Skeletal muscle satellite cell (primary cell): ENCODE results near the gene PARVB.

Source experiments
- H3K27me3 ChIP-seq: 2 replicates; pipeline ENCODE4 v1.7.0; 2013; ENCODE audit warnings: low read length; ENCODE audit not compliant: control insufficient read depth, insufficient read depth
- H3K36me3 ChIP-seq: 2 replicates; pipeline ENCODE4 v1.7.0; 2013; ENCODE audit warnings: mild to moderate bottlenecking, control low read depth, low read length; ENCODE audit not compliant: insufficient read depth
- H3K4me1 ChIP-seq: 2 replicates; pipeline ENCODE4 v1.7.0; 2013; ENCODE audit warnings: low read length; ENCODE audit not compliant: control insufficient read depth, insufficient read depth
- H3K4me2 ChIP-seq: 2 replicates; pipeline ENCODE4 v1.7.0; 2013; ENCODE audit warnings: mild to moderate bottlenecking, low read length
- H3K4me3 ChIP-seq: 2 replicates; pipeline ENCODE4 v1.7.0; 2013; ENCODE audit warnings: low read length
- H3K9ac ChIP-seq: 2 replicates; pipeline ENCODE4 v1.7.0; 2013; ENCODE audit warnings: mild to moderate bottlenecking, low read depth, low read length, moderate library complexity
- H3K9me3 ChIP-seq: replicated peaks from 2 replicates; pipeline ENCODE4 v1.7.0; 2013; ENCODE audit warnings: mild to moderate bottlenecking, control low read depth, low read length

Gene PARVB

GRCh38 chr22:44185237-44186120, 161.4 kb downstream of the PARVB start:
- Histone ChIP-seq H3K4me3 (no peak overlapping the region), H3K36me3 (no peaks in the 10 kb centered on the region), H3K4me1 (no peaks in the 10 kb centered on the region), H3K4me2 (no peak overlapping the region), H3K27me3 (peaks cover 35% of the 10 kb centered on the region), H3K9ac (no peak overlapping the region), H3K9me3 (no peaks in the 10 kb centered on the region)

DNA sequence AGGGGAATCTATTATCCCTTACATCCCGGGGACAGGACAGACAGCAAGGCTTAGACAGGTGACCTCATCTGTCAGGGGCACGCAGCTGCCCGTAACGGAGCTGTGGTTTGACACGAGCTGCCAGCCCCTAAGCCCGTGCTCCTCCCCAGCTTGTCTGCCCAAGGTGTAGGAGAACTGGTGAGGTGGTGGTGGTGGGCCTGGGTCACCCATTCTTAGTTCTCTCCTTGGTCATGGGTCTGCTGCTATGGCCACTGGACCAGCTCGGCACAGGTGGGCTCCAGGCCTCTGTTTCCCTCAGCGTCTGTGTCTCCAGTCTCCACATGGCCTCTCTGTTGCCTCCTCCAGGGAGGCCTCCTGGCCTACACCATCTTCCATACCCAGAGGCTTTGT, 162.0 kb downstream of the PARVB start:
- Histone ChIP-seq H3K4me3 (no peak overlapping the region), H3K4me1 (no peaks in the 10 kb centered on the region), H3K9me3 (no peaks in the 10 kb centered on the region), H3K4me2 (no peak overlapping the region), H3K36me3 (no peaks in the 10 kb centered on the region), H3K9ac (no peak overlapping the region), H3K27me3 (peaks cover 30% of the 10 kb centered on the region)

DNA sequence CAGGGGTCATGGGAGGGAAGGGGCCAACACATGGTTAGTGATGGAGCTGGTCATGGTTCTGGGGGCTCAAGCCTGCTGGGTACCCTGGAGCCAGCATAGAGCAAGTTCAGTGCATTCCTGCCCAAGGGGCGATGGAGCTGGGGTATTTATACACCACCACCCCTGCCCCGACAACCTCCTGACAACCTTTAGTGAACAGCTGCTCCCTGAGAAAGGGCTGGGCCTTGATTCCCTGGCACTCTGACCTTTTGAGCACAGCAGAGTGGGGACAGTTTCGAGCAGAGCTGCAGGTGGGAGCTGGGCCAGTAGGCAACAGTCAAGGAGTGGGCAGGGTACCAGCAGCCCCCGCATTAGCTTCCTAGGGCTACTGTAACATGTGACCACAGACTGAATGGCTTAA, 162.6 kb downstream of the PARVB start:
- Histone ChIP-seq H3K4me1 (no peaks in the 10 kb centered on the region), H3K9ac (no peak overlapping the region), H3K4me2 (no peak overlapping the region), H3K36me3 (no peaks in the 10 kb centered on the region), H3K9me3 (no peaks in the 10 kb centered on the region), H3K27me3 (peaks cover 30% of the 10 kb centered on the region), H3K4me3 (no peak overlapping the region)

DNA sequence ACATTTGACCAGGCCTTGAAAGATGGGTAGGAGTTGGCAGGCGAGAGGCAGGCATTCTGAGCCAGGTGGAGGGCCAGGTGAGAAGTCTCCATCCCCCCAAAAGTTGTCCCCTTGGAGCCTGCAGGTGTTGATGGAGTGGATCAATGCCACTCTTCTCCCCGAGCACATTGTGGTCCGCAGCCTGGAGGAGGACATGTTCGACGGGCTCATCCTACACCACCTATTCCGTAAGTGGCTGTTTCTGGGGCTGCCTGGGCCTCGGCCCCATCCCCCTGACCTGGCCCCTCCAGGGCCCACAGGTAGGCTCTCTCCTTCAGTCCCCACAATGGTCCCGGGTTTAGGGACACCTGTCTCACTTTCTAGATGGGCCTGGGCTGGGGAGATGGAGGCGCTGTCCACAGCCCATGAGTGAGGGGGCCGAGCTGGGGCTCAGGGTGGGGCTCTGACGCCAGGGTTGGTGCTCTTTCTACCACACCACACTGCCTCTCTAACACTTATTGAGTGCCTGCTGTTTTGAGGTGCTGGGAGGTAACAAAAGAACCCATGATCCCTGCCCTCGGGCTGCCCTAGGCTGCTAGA, 163.6 kb downstream of the PARVB start:
- Histone ChIP-seq H3K4me1 (no peaks in the 10 kb centered on the region), H3K36me3 (no peaks in the 10 kb centered on the region), H3K9me3 (no peaks in the 10 kb centered on the region), H3K4me3 (no peak overlapping the region), H3K9ac (no peak overlapping the region), H3K4me2 (no peak overlapping the region), H3K27me3 (peaks cover 30% of the 10 kb centered on the region)

GRCh38 chr22:44188316-44188715, 164.2 kb downstream of the PARVB start:
- H3K4me3 ChIP-seq: no peak overlapping the region
- H3K27me3 ChIP-seq: peaks cover 29% of the 10 kb centered on the region
- no peaks in the 10 kb centered on the region for H3K4me1 ChIP-seq
- H3K36me3 ChIP-seq: no peaks in the 10 kb centered on the region
- H3K9me3 ChIP-seq: no peaks in the 10 kb centered on the region
- no peak overlapping the region for H3K4me2 ChIP-seq
- H3K9ac ChIP-seq: no peak overlapping the region

DNA sequence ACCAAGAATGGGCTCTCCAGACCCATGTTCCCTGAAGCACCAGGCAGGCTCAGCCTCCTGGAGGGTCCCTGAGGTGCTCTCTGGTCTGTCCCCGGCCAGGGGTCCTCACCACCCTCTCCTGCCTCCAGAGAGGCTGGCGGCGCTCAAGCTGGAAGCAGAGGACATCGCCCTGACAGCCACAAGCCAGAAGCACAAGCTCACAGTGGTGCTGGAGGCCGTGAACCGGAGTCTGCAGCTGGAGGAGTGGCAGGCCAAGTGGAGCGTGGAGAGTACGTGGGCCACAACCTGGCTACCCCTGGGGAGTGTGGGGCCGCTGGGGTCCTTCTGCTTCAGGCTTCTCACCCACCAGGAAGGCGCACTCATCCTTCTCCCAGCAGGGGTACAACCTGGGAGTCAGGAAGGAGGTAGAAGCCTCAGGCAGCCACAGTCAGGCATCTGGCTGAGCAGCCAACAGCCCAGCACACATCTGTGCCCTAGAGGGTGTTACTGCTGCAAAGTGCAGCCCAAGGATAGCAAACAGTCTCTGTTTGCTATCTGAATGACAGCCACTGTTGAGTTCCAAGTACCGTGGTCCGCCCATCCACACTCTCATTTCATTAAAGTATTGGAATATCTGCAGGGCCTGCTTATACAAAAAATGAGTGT, 165.0 kb downstream of the PARVB start:
- Histone ChIP-seq H3K4me3 (no peak overlapping the region), H3K27me3 (peaks cover 28% of the 10 kb centered on the region), H3K9ac (no peak overlapping the region), H3K36me3 (no peaks in the 10 kb centered on the region), H3K9me3 (no peaks in the 10 kb centered on the region), H3K4me1 (no peaks in the 10 kb centered on the region), H3K4me2 (no peak overlapping the region)

DNA sequence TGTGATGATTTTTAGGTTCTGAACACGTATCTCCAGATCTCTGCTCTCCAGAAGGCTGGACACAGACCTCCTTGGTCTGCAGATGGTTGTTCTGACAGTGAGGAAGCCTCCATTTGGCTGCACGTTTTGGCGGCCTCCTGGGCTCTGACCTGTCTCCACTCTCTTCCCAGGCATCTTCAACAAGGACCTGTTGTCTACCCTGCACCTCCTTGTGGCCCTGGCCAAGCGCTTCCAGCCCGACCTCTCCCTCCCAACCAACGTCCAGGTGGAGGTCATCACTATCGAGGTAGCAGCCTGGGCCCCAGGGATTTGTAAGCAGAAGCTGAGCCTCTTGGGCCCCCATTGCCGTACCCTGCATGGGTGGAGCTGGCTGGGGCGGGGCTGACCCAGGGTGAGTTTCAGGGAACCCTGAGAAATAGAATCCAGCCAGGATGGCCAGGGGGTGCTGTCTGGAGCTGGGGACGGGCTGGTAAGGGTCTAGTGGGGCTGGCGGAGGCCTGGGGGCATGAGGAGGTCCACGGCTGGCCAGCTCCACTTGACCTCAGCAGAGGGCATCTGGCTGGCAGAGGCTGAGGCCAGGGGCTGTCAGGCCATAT, 166.4 kb downstream of the PARVB start:
- Histone ChIP-seq H3K4me3 (no peak overlapping the region), H3K4me2 (no peak overlapping the region), H3K27me3 (peaks cover 33% of the 10 kb centered on the region), H3K4me1 (no peaks in the 10 kb centered on the region), H3K9ac (no peak overlapping the region), H3K9me3 (no peaks in the 10 kb centered on the region), H3K36me3 (no peaks in the 10 kb centered on the region)

DNA sequence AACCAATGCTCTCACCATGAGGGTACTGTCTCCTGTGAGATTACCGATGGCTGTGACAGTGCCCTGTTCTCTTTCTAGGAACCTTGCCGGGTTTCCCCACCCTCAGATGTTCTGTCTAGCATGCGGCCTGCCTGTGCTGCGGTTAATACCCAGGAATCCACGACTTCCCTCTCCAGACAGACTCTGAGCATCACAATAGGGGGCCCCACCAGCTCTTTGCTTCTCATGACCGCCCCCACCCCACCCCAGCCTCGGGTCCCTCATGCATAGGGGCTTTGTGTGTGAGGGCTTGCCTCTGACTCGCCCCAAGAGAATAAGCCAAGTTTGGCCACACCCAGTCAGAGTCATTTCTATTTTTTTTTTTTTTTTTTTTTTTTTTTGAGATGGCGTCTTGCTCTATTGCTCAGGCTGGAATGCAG, 166.9 kb downstream of the PARVB start:
- no peak overlapping the region for H3K4me3 ChIP-seq
- H3K36me3 ChIP-seq: no peaks in the 10 kb centered on the region
- no peak overlapping the region for H3K9ac ChIP-seq
- H3K9me3 ChIP-seq: no peaks in the 10 kb centered on the region
- peaks cover 38% of the 10 kb centered on the region for H3K27me3 ChIP-seq
- no peaks in the 10 kb centered on the region for H3K4me1 ChIP-seq
- H3K4me2 ChIP-seq: no peak overlapping the region

DNA sequence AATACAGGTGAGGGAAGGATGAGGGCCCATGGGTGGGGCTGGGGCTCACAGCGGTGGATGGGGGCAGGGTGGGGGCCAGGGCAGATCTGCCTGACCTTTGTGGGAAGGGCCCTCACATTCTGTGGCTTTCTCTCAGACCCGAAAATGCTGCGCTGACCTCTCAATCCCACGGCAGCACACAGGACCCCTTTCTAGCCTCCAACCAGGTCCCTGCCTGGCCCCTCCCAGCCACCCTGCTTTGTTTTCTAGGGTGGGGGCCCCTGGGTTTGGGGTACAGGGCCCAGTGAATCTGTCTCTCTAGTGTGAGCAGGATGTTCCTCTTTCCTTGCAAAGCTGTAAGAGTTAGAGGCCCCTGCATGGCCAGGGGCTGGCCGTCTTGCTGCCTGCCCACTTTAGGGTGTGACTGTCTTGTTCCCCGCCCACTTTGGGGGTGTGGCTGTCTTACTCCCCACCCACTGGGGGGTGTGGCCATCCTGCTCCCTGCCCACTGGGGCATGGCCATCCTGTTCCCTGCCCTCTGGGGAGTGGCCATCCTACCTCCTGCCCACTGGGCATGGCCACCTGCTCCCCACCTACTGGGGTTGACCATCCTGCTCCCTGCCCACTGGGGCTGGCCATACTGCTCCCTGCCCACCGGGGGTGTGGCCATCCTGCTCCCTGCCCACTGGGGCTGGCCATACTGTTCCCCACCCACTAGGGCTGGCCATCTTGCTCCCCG, 168.2 kb downstream of the PARVB start:
- Histone ChIP-seq H3K4me2 (no peak overlapping the region), H3K27me3 (peaks cover 46% of the 10 kb centered on the region), H3K4me1 (no peaks in the 10 kb centered on the region), H3K9ac (no peak overlapping the region), H3K36me3 (no peaks in the 10 kb centered on the region), H3K4me3 (no peak overlapping the region), H3K9me3 (no peaks in the 10 kb centered on the region)

DNA sequence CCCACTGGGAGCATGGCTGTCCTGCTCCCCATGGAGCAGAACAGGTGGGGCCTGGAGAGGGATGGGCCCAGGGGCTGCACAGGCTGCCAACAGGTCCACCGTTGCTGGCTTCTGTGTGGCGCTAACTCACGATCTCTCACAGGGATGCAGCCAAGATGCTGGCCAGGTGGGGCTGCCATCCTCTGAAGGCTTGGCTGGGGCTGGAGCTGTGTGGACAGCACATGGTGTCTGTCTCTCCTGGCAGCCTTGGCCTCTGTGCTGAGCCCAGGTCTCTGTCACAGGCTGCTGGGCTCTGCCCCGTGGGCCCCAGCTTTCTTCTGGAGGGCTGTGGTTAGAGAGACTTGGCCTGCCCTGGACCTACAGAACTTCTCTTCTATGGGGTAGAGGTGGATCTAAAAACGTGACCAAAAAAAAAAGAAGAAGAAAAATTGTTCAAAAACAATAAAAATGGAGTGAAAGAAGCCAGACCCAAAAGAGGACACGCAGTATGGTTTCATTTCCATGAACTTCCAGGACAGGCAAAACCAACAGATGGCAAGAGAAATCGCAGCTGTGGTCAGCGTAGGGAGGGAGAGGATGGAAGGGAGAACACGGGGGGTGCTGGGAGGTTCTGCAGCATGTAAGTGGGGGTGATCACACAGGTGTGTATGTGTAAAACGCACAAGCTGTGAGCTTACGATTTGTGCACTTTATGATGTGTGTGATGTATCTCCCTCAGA, 168.9 kb downstream of the PARVB start:
- Histone ChIP-seq H3K27me3 (peaks cover 49% of the 10 kb centered on the region), H3K36me3 (no peaks in the 10 kb centered on the region), H3K4me2 (no peak overlapping the region), H3K4me1 (no peaks in the 10 kb centered on the region), H3K9me3 (no peaks in the 10 kb centered on the region), H3K9ac (no peak overlapping the region), H3K4me3 (no peak overlapping the region)
